A673 (cell line): ENCODE measurements around the gene DNM2. TPM values are rescaled to one million over a fixed set of nuclear protein-coding genes. Genes with fewer than 3 reads are reported as not detected.

Experiments
- BruUV-seq: library from RNA; stranded (reverse); fragments of 400-500 nt; replicated peaks from 2 replicates; lab custom pipeline; 2021; lab: Mats Ljungman, UMichigan
- CTCF ChIA-PET: fragments of 300-600 bp; sonication (Branson Sonifier 250); formaldehyde crosslinking; loops from one replicate; lab custom pipeline; 2022; ENCODE audit warnings: antibody characterized with exemption; lab: Charles Lee
- POLR2A ChIA-PET: fragments of 300-600 bp; sonication (Branson Sonifier 250); formaldehyde crosslinking; loops from one replicate; lab custom pipeline; 2022; ENCODE audit warnings: antibody characterized with exemption; ENCODE audit not compliant: low non-redundant PET; lab: Charles Lee
- DNase-seq: peaks from one replicate; pipeline ENCODE4 v3.0.0-alpha.2; 2015; ENCODE audit warnings: low spot score
- H3K27ac ChIP-seq: fragments of 200-600 bp; sonication (generic); 2 replicates; pipeline ENCODE4 v1.5.1; 2016; ENCODE audit warnings: mixed run types, low read depth, mild to moderate bottlenecking, mixed read lengths, antibody characterized with exemption, low read length; ENCODE audit not compliant: poor library complexity, severe bottlenecking
- H3K27me3 ChIP-seq: fragments of 200-600 bp; sonication (generic); replicated peaks from 2 replicates; pipeline ENCODE4 v1.6.1; 2017; ENCODE audit warnings: mixed run types, low read depth, mild to moderate bottlenecking, mixed read lengths, antibody characterized with exemption, low read length; ENCODE audit not compliant: insufficient read depth, poor library complexity
- H3K36me3 ChIP-seq: fragments of 200-600 bp; sonication (generic); 2 replicates; pipeline ENCODE4 v1.6.1; 2016; ENCODE audit warnings: mixed run types, mild to moderate bottlenecking, mixed read lengths, antibody characterized with exemption, low read length; ENCODE audit not compliant: insufficient read depth, poor library complexity, severe bottlenecking
- H3K4me1 ChIP-seq: fragments of 200-600 bp; sonication (generic); 2 replicates; pipeline ENCODE4 v1.6.1; 2017; ENCODE audit warnings: mixed run types, mild to moderate bottlenecking, mixed read lengths, antibody characterized with exemption, low read length; ENCODE audit not compliant: insufficient read depth, poor library complexity, severe bottlenecking
- H3K4me3 ChIP-seq: fragments of 200-600 bp; sonication (generic); 2 replicates; pipeline ENCODE4 v1.5.1; 2016; ENCODE audit warnings: low read depth, mixed run types, mild to moderate bottlenecking, mixed read lengths, low read length; ENCODE audit not compliant: poor library complexity, severe bottlenecking
- H3K9me3 ChIP-seq: fragments of 200-600 bp; sonication (generic); 2 replicates; pipeline ENCODE4 v1.6.1; 2016; ENCODE audit warnings: mixed run types, low read depth, mild to moderate bottlenecking, mixed read lengths, antibody characterized with exemption, low read length; ENCODE audit not compliant: poor library complexity, severe bottlenecking
- EZH2 ChIP-seq: fragments of 200-600 bp; sonication (generic); IDR thresholded peaks from 2 replicates; pipeline ENCODE4 v1.6.1; 2017; ENCODE audit warnings: borderline replicate concordance, low read depth, mild to moderate bottlenecking, mixed read lengths, antibody characterized with exemption, low read length; ENCODE audit not compliant: poor library complexity, severe bottlenecking
- intact Hi-C: fragments of 100-400 bp; cut with micrococcal nuclease; formaldehyde crosslinking; loops from one replicate; pipeline ENCODE4 v1.10.0; 2022; ENCODE audit not compliant: unreplicated experiment
- total RNA-seq: library from RNA; stranded (reverse); gene quantifications from 2 replicates; pipeline ENCODE4 v1.2.3, GENCODE V29; 2021
- TF ChIP-seq, protein P1 (sequence below): fragments of 300-800, 200-600 bp; sonication (generic); conservative IDR thresholded peaks from 2 replicates; pipeline ENCODE4 v1.5.1; 2017; ENCODE audit warnings: low read depth, mild to moderate bottlenecking, antibody characterized with exemption, low read length, moderate library complexity, mixed read lengths

Gene DNM2
- total RNA-seq, 1 experiment from 2014 or later = 143 TPM

DNA sequence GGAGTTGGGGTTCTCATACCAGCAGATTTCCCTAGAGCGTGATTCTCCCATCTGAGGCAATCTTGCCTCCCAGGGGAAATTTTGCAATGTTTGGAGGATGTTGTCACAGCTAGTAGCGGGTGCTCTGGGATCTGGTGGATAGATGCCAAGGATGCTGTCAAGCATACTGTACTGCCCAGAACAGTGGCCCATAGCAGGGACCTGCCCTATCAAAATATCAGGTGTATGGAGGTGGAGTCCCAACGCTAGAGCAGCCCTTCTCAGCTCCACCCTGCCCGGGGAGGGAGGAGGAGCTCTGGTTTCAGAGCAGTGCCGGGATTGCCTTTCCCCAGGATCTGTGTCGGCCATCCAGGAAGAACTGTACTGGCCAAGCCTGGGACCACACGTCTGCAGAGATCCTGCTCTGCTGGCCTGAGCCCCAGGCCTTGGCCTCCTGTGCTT, 27.5 kb upstream of the DNM2 start:
- Histone ChIP-seq H3K4me3 (no peak overlapping the region), H3K27me3 (no peaks in the 10 kb centered on the region), H3K9me3 (no peaks in the 10 kb centered on the region), H3K27ac (no peak overlapping the region), H3K4me1 (peaks cover 5% of the 10 kb centered on the region), H3K36me3 (peaks cover 75% of the 10 kb centered on the region)
- POLR2A ChIA-PET = no interaction called here
- TF ChIP-seq, protein P1, sequence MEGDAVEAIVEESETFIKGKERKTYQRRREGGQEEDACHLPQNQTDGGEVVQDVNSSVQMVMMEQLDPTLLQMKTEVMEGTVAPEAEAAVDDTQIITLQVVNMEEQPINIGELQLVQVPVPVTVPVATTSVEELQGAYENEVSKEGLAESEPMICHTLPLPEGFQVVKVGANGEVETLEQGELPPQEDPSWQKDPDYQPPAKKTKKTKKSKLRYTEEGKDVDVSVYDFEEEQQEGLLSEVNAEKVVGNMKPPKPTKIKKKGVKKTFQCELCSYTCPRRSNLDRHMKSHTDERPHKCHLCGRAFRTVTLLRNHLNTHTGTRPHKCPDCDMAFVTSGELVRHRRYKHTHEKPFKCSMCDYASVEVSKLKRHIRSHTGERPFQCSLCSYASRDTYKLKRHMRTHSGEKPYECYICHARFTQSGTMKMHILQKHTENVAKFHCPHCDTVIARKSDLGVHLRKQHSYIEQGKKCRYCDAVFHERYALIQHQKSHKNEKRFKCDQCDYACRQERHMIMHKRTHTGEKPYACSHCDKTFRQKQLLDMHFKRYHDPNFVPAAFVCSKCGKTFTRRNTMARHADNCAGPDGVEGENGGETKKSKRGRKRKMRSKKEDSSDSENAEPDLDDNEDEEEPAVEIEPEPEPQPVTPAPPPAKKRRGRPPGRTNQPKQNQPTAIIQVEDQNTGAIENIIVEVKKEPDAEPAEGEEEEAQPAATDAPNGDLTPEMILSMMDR = no peak
- TF ChIP-seq EZH2 = no peak
- peak; percentile 51 for DNase-seq
- intact Hi-C loops = no loop called here
- no TSS peak for BruUV-seq
- CTCF ChIA-PET = no interaction called here

DNA sequence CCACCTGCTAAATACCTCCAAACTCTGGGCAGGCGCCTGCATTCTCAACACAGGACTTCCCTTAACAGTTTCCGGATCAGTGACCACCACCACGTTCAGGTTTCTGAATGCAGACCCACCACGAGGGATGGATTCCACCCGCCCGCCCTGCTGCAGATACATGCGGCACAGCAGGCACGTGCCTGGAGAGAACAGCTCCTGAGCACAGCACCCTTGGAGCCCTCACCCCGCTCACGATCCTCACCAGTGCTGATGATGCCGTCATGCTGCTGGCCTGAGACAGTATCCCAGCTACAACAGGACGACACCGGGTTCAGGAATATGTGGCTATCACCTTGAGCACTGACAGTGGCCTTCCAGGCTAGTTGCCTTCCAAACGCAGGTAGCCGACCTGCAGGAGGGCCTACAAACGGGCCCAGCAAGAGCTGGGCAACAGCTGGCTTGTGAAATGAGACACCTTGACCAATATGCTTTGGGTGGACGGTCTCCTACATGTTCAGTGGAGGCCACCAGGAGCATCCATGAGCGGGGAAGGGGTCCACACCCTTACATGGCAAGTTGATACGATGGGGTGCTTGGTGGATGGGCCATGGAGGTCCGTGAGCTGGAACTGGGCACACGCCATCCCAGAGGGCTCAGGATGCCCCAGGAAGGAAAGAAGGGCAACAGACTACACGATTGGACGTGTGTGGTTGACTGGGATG, 26.5 kb upstream of the DNM2 start:
- no peak for DNase-seq
- Histone ChIP-seq H3K4me1 (peaks cover 10% of the 10 kb centered on the region), H3K36me3 (peaks cover 65% of the 10 kb centered on the region), H3K4me3 (no peak overlapping the region), H3K27me3 (no peaks in the 10 kb centered on the region), H3K27ac (no peak overlapping the region), H3K9me3 (no peaks in the 10 kb centered on the region)
- intact Hi-C loops = no loop called here
- CTCF ChIA-PET = no interaction called here
- TF ChIP-seq, protein P1 = no peak
- no peak for TF ChIP-seq EZH2
- POLR2A ChIA-PET = no interaction called here
- BruUV-seq = no TSS peak

DNA sequence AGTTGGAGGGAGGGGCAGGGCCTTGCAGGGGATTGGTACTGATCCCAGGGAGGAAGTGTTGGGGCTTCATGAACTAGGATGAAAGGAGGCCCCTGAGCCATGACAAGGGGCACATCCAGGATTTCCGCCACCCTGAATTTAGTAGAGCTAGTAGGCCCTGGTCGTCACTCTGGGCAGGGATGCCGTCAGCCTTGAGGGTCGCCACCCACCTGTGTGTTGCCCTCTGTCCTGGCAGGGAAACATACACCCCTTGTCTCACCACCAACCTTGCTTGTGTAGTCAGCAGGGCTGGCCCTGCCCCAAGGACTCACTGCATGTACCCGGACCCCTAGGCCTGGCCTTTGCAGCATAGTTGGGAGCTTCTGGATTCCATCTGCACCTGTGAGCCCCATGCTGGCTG, 26.0 kb upstream of the DNM2 start:
- no peak for DNase-seq
- no peaks in the 10 kb centered on the region for H3K9me3 ChIP-seq
- no peak overlapping the region for H3K4me3 ChIP-seq
- CTCF ChIA-PET = no interaction called here
- peaks cover 59% of the 10 kb centered on the region for H3K36me3 ChIP-seq
- TF ChIP-seq, protein P1 = no peak
- POLR2A ChIA-PET = no interaction called here
- BruUV-seq = no TSS peak
- intact Hi-C loops = no loop called here
- no peaks in the 10 kb centered on the region for H3K27me3 ChIP-seq
- peaks cover 10% of the 10 kb centered on the region for H3K4me1 ChIP-seq
- H3K27ac ChIP-seq = no peak overlapping the region
